ENCODE measurements around the gene THAP5.
"Not testable (repeated sequence)": the region's sequence is repeated elsewhere in the genome, so short reads cannot be mapped to it uniquely, and the experiment has no call there.

The THAP5 gene

DNA sequence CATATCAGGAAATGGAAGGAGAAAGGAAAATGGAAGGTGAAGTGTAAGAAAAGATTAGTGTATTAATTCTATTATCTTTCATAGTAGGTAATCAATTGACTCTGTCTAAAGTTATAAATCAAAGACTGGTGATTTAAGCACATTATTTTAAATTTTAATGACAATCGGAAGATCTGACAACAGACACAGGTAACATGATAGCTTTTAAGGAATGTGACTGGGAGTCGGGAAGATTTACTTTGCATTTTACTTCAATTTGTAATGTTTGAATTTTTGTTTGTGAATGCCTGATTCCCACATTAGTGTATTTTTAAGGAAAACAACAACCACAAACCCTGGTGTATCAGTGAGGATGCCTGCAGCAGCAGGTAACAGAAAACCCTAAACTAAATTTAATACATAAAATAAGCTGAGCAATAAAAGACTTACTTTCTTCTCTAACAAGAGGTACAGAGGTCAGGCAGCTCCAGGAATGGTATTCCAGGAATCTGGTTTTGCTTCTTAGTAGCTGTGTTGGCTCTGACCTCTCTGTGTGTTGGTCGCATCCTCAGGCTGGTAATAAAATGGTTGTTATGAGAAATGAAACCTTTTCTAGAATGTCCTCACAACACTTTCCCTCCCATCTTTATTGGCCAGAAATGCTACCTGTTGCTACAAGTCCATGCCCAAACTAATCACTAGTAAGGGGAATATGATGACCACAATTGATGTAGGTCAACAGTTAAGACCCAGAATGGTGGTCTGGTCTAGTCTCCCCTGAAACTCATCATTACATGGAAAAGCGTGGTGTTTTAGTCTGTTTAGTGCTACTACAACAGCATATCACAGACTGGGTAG, 12.4 kb upstream of the THAP5 start:
- DNase-seq: no peak

DNA sequence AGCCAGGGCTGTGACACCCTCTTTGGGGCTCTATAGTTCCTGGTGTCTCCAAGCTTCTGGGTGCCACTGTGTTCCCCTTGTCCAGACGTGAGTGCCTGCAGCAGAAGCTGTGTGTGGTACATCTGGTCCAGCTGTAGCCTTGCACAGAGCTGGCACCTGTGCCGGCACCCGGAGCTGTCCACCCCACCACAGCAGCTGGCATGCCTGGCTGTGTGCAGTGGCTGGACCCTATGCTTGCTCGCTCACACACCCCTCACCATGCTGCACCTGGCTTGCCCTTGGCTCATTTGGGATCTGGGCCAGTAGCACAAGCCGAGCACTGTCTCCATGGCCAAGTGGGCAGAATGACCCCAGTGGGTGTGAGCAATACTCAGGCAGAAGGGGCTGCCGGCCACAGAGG, 10.8 kb upstream of the THAP5 start:
- DNase-seq: no peak

DNA sequence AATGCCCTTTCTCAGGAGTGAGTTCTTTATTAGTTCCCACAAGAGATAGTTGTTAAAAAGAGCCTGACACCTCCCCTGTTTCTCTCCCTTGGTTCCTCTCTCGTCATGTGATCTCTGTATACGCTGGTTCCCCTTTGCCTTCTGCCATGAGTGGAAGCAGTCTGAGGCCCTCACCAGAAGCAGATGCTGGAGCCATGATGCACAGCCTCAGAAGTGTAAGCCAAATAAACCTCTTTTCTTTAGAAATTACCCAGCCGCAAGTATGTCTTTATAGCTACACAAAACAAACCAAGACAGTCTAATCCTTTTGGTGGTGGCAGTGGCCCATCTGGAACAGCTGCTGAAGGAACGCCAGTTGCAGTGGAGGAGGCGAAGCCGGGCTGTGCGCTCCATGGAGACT, 9.4 kb upstream of the THAP5 start:
- no peak for DNase-seq

DNA sequence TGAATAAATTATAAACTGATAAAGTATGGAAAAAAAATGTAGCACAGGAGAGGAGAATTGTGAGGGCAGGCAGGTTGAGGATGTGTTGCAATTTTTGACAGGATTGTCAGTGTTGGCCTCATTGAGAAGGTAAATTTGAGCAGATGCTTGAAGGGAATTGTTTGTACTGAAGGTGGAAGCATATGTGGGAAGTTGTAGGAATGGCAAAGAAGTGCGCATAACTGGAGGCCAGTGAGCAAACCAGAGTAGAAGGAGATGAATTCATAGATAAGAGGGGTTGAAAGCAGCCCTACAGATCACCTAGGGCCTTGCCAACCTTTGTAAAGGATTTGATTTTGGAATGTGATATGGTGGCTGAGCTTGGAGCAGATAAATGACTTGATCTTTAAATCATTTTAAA, 6.6 kb upstream of the THAP5 start:
- no peak for DNase-seq

DNA sequence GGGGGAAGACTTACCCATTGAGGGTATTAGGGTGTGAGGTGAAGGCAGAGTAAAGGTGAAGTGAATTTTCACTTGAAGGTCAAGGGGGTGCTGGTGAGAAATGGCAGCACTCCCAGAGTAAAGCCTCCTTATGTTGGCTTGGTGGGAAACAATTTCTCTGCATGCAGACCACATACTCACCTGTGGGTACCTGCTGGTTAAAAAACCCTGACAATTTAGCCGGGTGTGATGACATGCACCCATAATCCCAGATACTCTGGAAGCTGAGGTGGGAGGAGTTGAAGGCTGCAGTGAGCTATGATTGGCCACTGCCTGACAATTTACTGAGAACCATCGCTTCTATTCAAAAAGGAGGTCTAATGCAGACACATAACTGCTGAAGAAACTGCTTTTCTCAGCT, 5.7 kb upstream of the THAP5 start:
- no peak for DNase-seq

DNA sequence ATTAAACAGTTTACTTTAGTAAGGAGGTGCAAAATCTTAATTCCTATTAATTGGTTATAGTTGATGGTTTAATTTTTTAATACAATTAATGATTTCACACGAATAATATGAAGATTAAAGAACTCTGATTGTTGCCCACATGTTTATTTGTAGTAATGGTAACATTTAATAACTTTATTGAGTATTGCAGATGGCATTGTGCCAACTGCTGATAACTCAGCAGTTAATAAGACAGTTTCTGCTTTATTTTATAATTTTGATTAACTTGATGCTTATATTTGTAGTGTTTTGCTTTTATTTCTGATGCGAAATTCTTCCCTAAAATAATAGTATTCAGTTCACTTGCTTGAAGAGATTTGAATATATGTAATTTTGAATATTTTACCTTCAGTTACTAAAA, 3.0 kb upstream of the THAP5 start:
- no peak for DNase-seq

DNA sequence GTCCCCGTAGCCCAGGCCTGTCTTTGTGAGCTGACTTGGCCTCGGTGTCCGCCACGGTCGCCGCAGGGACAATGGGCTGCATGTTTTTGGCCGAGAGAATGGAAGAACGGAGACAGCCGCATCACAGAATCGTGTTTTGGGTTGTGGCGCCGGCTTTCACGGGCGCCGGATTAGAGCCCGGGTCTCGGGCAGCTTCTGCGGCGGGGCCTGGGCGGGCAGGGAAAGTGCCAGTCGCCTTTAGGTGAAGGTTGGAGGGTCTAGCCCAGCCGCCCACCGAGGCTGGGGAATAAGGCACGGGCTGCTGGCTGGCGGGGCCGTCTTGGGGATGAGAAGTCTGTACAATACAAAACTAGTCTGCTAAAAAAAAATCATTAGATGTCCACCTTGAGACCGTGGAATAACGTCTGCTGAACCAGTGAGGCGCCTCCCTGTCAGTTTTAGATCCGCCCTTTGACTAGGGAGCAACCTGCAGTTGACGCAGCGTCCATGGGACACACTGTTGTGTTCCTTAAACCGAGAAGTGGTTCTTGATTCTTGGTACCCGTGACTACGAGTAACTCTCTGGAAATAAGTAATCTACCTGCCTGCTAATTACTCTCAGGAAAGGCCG, 745 bp upstream of the THAP5 start:
- peak; percentile 24 for DNase-seq

DNA sequence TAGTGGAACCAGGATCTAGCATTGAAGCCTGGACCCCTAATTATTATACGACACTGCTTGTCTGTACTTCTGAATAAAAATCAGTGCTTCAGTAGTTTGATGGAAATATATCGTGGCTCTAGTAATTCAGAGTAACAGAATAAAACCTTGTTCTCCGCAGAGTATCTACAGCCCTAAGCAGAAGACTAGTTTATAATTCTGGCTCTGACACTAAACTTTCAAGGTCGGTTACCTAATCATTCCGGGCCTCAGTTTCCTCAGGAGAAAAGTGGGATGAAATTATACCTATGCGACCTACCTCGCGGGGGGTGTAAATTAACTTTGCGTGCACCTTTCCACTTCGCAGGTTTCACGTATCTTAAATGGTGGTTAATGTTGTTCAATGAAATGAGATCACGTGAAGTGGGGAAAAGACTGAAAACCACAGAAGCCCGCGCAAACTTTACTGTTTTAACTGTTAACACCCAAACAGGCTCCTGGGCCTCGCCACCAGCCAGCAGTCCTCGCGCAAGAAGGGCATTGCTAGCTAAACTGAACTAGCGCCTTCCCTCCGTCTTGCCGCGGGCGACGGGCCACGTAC, 615 bp downstream of the THAP5 start:
- no peak for DNase-seq

DNA sequence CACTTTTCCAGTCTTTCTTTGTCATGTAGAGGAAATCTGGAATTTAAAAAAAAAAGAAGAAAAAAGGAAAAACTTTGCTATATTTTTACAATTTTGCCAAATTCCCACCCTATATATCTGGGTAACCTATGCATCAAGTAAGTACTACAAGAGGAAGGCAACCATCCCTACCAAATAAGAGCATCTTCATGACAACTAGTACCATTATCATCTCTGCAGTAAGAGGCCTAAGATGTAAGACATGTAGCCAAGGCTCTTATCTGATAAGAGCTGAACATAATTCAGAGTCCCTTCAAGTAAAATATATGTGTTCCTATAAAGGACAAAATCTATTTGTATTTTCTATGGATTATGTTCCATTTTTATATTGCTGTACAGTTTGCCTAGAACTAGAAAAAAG, 3.5 kb downstream of the THAP5 start:
- no peak for DNase-seq

DNA sequence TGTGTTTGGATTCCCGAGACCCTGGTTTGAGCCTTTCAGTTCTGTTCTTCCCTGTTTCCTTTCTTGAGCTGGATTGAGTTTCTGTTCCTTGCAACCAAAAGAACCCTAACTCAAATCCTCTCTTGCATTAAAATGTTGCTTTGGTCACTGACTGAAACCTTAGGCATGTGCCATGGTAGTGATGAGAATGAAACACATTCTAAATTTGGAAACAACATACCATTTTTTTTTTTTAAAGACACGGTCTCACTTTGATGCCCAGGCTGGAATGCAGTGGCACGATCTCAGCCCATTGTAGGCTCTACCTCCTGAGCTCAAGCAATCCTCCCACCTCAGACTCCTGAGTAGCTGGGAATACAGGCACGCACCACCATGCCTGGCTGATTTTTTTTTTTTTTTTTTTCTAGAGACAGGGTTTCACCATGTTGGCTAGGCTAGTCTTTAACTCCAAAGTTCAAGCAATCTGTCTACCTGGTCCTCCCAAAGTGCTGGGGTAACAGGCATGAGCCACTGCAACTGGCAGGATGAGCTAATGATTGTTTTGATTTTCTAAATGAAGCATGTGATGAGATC, 8.4 kb downstream of the THAP5 start:
- DNase-seq: no peak

DNA sequence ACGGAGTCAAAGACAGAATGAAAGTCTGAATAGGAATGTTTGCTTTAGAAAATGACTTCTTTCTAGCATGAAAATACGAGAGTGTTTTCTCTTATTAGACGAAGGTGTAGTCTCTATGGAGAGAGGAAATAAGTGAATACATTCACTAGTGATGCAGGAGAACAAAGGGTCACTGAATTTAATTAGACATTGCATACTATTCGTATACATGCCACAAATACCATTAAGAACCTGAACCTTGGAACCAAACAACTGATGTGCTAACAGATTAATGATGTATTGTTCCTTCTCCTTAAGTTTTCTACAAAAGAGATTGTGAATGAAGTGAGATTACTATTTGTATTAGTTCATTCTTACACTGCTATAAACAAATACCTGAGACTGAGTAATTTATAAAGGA, 10.3 kb downstream of the THAP5 start:
- no peak for DNase-seq

DNA sequence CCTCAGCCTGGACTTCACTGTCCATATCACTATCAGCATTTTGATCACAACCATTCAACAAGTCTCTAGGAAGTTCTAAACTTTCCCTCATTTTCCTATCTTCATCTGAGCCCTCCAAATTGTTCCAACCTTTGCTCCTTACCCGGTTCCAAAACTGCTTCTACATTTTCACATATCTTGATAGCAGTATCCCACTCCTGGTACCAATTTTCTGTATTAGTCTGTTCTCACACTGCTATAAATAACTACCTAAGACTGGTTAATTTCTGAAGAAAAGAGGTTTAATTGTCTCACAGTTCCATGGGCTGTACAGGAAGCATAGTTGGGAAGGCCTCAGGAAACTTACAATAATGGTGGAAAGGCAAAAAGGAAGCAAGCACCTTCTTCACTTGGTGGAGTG, 11.9 kb downstream of the THAP5 start:
- DNase-seq: no peak

DNA sequence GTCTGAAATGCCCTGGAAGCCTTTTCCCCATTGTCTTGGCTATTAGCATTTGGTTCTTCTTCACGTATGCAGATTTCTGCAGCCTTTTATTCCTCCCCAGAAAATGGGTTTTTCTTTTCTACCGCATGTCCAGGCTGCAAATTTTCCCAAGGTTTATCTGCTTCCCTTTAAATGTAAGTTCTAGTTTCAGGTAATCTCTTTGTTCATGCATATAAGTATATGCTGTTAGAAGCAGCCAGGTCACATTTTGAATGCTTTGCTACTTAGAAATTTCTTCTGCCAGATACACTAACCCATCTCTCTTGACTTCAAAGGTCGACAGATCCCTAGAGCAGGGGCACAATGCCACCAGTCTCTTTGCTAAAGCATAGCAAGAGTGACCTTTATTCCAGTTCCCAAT, 12.3 kb downstream of the THAP5 start:
- no peak for DNase-seq

DNA sequence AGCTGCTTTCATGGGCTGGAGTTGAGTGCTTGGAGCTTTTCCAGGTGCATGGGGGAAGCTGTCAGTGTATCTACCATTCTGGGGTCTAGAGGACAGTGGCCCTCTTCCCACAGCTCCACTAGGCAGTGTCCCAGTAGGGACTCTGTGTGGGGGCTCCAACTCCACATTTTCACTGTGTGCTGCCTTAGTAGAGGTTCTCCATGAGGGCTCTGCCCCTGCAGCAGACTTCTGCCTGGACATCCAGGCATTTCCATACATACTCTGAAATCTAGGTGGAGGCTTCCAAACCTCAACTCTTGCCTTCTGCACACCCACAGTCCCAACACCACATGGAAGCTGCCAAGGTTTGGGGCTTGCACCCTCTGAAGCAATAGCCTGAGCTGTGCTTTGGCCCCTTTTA, 12.8 kb downstream of the THAP5 start:
- not testable (repeated sequence) for DNase-seq

DNA sequence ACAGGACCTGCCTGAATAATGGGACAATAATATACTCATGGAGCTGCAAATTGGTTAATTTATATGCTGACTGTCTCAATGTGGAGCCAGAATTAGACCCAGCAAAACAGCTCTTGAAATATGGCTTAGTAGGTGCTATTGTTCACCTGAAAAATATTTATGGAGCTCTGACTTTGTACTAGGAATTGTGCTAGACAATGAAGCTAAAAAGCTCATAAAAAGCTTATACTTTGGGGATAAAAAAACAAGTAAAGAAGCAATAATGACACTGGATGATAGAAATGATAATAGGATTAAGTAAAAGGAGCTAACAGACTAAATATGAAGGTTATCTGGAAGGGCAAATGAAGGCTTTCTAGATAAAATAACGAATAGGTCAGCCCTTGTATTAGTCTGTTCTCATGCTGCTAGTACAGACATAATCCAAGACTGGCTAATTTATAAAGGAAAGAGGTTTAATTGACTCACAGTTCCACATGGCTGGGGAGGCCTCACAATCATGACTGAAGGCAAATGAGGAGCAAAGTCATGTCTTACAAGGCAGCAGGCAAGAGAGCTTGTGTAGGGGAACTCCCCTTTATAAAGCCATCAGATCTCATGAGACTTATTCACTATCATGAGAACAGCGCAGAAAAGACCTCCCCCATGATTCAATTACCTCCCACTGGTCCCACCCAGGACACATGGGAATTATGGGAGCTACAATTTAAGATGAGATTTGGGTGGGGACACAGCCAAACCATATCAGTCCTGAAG, 21.2 kb downstream of the THAP5 start:
- not testable (repeated sequence) for DNase-seq

DNA sequence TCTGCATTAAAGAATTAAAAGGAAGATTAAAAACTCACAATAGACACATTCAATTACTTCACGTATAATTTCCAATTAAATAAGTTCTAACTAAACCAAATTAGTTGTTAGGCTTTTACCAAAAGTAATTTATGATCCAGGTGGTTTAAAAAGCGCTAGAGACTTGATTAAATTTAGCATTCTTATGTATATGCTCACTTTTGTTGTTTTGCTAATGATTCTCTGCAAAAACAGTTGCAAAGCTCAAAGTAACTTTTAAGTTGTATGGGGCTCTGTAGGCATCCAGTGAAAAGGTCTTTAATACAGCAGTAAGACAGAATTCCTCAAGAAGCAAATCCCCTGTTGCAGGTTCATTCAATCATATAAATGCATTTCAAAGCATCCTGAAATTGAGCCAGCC, 28.0 kb downstream of the THAP5 start:
- no peak for DNase-seq

DNA sequence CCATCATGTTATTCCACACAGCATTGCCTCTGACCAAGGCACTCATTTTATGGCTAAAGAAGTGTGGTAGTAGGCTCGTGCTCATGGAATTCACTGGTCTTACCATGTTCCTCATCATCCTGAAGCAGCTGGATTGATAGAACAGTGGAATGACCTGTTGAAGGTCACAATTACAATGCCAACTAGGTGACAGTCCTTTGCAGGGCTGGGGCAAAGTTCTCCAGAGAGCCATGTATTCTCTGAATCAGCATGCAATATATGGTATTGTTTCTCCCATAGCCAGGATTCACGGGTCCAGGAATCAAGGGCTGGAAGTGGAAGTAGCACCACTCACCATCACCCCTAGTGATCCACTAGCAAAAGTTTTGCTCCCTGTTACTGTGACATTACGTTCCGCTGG, 30.8 kb downstream of the THAP5 start:
- DNase-seq: not testable (repeated sequence)

DNA sequence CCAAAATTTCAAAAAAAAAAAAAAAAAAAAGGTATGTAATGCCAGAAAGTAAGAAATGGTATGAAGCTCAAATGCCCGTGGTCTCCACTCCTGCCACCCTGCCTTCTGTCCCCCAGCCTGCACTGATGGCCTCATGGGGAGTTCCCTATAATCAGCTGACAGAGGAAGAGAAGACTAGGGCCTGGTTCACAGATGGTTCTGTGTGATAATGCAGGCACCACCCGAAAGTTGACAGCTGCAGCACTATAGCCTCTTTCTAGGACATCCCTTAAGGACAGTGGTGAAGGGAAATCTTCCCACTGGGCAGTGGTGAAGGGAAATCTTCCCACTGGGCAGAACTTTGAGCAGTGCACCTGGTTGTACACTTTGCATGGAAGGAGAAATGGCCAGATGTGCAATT, 31.3 kb downstream of the THAP5 start:
- not testable (repeated sequence) for DNase-seq

DNA sequence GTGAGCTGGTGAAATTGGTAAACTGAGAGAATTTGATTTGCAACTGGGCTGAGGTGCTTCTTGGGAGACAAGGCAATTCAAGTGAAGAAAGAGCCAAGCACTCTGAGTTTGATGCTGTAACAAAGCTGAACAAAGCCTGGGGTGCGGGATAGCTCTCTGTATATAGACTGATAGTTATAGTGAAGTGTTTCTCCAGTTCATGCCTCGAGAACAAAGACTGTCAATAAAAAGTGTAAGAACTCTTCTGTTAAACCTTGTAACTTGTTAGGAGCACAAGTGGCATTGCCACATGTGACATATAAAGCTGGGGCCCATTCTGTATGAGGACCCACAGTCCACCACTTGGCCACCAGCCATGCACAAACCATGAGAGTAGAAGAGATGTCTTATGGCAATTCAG, 32.3 kb downstream of the THAP5 start:
- no peak for DNase-seq

DNA sequence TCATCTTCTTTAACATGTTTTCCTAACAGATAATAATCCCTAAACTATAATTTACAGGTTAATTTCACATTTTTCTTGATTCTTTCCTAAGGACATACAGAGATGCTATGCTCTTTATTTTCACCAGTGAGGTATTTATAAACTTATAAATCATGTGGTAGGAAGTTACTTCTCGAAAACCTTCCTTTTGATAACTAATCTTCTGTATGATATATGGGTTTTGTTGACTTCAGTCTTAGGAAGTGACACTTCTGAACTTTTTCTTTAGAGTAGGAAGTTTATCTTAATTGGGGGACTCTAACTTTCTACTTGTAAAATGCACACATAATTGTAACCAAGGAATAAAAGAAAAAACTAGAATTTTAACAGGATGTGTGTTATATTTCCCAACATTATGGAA, 33.8 kb downstream of the THAP5 start:
- no peak for DNase-seq

DNA sequence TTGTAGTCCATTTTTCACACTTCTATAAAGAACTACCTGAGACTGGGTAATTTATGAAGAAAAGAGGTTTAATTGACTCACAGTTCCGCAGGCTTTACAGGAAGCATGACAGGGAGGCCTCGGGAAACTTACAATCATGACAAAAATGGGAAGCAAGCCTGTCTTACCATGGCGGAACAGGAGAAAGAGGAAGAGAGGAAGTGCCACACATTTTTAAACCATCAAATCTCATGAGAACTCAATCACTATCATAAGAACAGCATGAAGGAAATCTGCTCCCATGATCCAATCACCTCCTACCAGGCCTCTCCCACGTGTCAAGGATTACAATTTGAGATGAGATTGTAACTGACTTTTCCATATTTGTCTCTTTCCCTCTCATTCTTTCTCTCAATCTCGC, 34.2 kb downstream of the THAP5 start:
- DNase-seq: no peak

DNA sequence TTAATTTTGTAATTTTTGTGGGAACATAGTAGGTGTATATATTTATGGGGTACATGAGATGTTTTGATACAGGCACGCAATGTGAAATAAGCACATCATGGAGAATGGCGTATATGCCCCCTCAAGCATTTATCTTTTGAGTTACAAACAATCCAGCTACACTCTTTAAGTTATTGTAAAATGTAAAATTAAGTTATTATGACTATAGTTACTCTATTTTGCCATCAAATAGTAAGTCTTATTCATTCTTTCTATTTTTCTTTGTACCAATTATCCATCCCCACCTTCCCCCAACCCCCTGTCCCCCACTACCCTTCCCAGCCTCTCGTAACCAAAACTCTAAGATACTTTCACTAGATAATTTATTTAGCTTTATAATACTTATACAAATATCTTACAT, 35.8 kb downstream of the THAP5 start:
- DNase-seq: no peak

DNA sequence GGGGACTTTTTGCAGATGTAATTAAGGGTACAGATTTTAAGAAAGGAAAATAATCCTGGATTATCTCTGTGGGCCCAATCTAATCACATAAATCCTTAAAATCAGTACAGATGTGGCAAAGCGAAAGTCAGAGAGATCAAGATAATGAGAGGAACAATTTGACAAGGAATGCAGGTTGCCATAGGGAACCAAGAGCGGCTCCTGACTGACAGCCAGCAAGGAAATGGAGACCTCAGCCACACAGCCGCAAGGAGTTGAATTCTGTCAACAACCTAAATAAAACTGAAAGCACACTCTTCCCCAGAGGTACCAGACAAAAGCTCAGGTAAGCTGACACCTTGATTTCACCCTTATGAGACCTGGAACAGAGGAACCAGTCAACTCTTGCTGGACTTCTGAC, 40.2 kb downstream of the THAP5 start:
- peak; percentile 31 for DNase-seq
